ENCODE data around the gene TAOK1. TPM values are rescaled to one million over a fixed set of nuclear protein-coding genes. Genes with fewer than 3 reads are reported as not detected.
A peak's percentile ranks its signal among the peaks of the same experiment; 100 is the strongest.

Gene TAOK1
- total RNA-seq, 1 experiment from 2014 or later: 87.7 TPM

DNA sequence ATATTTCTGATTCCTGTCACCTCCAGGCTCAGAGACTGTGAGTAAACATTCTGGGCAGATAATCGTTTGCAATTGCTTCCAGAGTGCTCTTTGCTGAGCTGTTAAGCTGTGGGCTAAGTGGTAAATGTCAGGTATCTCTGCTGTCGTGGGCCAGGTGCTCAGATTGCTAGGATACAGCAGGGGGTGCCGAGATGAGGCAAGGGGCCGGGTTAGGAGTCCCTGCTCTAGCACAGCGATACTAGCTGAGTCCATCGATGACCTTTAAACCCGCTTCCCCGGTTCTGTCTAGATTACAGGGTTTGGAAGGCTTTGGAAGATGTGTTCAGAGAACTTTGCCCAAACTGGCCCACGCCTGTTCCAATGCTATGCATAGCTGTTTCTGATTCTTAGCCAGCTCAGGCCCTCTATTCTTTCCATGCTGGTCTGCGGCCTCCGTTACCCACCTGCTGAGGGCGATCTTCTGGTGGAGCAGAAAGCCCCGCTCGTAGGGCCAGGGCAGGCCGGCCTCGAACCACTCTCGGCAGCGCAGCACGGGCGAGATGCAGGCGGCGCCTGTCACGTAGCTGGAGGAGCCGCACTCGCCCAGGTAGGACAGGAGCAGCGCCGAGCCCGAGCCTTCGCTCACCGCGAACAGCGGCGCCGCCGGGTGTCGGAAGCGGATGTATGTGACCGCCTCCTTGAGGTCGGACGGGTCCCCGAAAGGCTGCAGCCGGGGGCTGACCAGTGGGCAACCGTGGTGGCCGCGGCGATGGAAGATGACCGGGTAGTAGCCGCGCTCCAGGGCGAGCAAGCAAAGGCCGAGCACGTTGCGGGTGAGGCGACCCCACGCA is 175.7 kb downstream of the TAOK1 start:
- ChIA-PET POLR2A (interaction anchor here (0.5 kb wide), 1 partner anchor 131 kb away, joined by 3 read pairs; no protein-coding TSS in a partner anchor), CTCF (interaction anchor here (0.6 to 3.4 kb wide), 9 partner anchors 9 to 527 kb away, joined by 3 to 28 read pairs (median 4); partner anchors contain the start of gene ANKRD13B)
- Mint-ChIP-seq H3K4me3 (ENCODE audit: unreplicated experiment) (peak overlapping the region; percentile 97), H3K27ac (ENCODE audit: unreplicated experiment) (peak overlapping the region; percentile 75), H3K4me1 (ENCODE audit: low read depth, unreplicated experiment) (peaks cover 5% of the 10 kb centered on the region), H3K27me3 (ENCODE audit: insufficient read depth, unreplicated experiment) (no peaks in the 10 kb centered on the region), H3K36me3 (ENCODE audit: insufficient read depth, unreplicated experiment) (peaks cover 24% of the 10 kb centered on the region), H3K9me3 (ENCODE audit: unreplicated experiment) (no peaks in the 10 kb centered on the region)
- TSS peak; percentile 11 for BruUV-seq (replicated peaks)
- Histone ChIP-seq H3K9me3 (no peaks in the 10 kb centered on the region), H3K4me1 (peaks cover 10% of the 10 kb centered on the region; the same call in 1 of the 2 replicates), H3K27me3 (replicated peaks; ENCODE audit: control insufficient read depth, insufficient read depth, low read length) (no peaks in the 10 kb centered on the region), H3K4me3 (ENCODE audit: low read depth, low read length) (peak overlapping the region; percentile 87), H3K36me3 (ENCODE audit: control insufficient read depth, insufficient read depth, low read length) (no peaks in the 10 kb centered on the region; the same call in 1 of the 2 replicates)
- peak; percentile 65 to 72 for DNase-seq
- TF ChIP-seq, protein P1, sequence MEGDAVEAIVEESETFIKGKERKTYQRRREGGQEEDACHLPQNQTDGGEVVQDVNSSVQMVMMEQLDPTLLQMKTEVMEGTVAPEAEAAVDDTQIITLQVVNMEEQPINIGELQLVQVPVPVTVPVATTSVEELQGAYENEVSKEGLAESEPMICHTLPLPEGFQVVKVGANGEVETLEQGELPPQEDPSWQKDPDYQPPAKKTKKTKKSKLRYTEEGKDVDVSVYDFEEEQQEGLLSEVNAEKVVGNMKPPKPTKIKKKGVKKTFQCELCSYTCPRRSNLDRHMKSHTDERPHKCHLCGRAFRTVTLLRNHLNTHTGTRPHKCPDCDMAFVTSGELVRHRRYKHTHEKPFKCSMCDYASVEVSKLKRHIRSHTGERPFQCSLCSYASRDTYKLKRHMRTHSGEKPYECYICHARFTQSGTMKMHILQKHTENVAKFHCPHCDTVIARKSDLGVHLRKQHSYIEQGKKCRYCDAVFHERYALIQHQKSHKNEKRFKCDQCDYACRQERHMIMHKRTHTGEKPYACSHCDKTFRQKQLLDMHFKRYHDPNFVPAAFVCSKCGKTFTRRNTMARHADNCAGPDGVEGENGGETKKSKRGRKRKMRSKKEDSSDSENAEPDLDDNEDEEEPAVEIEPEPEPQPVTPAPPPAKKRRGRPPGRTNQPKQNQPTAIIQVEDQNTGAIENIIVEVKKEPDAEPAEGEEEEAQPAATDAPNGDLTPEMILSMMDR (IDR thresholded peaks at IDR 0.05; ENCODE audit: insufficient read depth in 1 of 2, low read depth in 1 of 2, low read length in 1 of 2, severe bottlenecking in 1 of 2, unreplicated experiment in 1 of 2): peak; percentile 16 to 36
- intact Hi-C loops (cut with micrococcal nuclease; ENCODE audit: unreplicated experiment): loop anchor here (1.0 kb wide), 1 partner anchor 10 kb away; no protein-coding TSS in a partner anchor

DNA sequence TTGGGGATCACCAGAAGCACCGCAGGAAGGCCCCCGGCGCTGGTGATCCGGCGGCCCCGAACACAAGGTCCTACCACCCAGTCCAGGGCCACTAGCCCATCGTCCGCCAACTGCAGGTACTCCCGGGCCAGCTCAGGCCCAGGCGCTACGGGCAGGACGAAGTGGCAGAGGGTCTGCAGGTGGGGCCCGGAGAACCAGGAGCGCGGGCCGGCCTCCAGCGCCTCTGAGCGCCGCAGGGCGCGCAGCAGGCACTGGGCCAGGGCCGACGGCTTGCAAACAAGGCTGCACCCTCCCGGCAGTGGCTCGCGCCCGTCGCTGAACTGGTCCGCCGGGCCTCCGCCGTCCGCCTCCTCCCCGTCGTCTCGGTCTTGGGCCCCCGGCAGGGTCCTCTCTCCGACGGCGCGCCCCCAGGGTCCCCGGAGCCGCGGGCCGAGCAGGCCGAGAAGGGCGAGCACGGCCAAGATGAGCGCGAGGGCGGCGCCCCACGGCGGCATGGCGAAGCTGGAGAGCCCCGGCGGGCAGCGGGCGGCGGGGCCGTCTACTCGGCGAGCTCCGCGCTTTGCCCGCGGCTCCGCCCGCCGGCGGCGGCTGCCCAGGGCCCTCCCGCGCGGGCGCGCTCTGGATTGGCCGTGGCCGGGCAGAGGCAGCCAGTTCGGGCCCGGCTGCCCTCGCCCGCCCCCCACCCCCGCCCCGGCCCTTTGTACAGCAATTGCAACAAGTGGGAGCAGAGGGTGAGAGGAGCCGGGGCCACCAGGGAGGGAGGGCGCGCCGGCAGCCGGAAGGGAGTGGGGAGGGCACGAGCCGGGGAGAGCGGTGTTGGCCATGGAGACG is 176.5 kb downstream of the TAOK1 start, which contains the start of gene ABHD15:
TSS of gene ABHD15 (minus strand) at position 565 of the 831 bp plus-strand sequence. CDS start at position 494, 71 bp downstream.
- ChIA-PET CTCF (interaction anchor here (0.6 to 3.4 kb wide), 12 partner anchors 8 to 1016 kb away, joined by 3 to 28 read pairs (median 4); partner anchors contain the start of gene ANKRD13B), POLR2A (interaction anchor here (0.5 to 1.0 kb wide), 3 partner anchors 11 to 132 kb away, joined by 3 to 6 read pairs (median 4); no protein-coding TSS in a partner anchor)
- Histone ChIP-seq H3K4me3 (ENCODE audit: low read depth, low read length) (peak within 1 kb of the TSS; percentile 87), H3K4me1 (peaks cover 10% of the 10 kb centered on the region; the same call in 1 of the 2 replicates), H3K9me3 (no peaks in the 10 kb centered on the region), H3K36me3 (ENCODE audit: control insufficient read depth, insufficient read depth, low read length) (no peaks in the 10 kb centered on the region; the same call in 1 of the 2 replicates), H3K27me3 (replicated peaks; ENCODE audit: control insufficient read depth, insufficient read depth, low read length) (no peaks in the 10 kb centered on the region)
- no TSS peak for BruUV-seq (replicated peaks)
- Mint-ChIP-seq H3K36me3 (ENCODE audit: insufficient read depth, unreplicated experiment) (peaks cover 25% of the 10 kb centered on the region), H3K4me1 (ENCODE audit: low read depth, unreplicated experiment) (peaks cover 6% of the 10 kb centered on the region), H3K9me3 (ENCODE audit: unreplicated experiment) (no peaks in the 10 kb centered on the region), H3K27ac (ENCODE audit: unreplicated experiment) (peak within 1 kb of the TSS; percentile 85), H3K27me3 (ENCODE audit: insufficient read depth, unreplicated experiment) (no peaks in the 10 kb centered on the region), H3K4me3 (ENCODE audit: unreplicated experiment) (peak within 1 kb of the TSS; percentile 97)
- TF ChIP-seq, protein P1 (IDR thresholded peaks at IDR 0.05; ENCODE audit: insufficient read depth in 1 of 2, low read depth in 1 of 2, low read length in 1 of 2, severe bottlenecking in 1 of 2, unreplicated experiment in 1 of 2): no peak
- peak; percentile 75 to 83 for DNase-seq
- intact Hi-C loops (cut with micrococcal nuclease; ENCODE audit: unreplicated experiment): loop anchor here (1.0 kb wide), 1 partner anchor 10 kb away; no protein-coding TSS in a partner anchor

DNA sequence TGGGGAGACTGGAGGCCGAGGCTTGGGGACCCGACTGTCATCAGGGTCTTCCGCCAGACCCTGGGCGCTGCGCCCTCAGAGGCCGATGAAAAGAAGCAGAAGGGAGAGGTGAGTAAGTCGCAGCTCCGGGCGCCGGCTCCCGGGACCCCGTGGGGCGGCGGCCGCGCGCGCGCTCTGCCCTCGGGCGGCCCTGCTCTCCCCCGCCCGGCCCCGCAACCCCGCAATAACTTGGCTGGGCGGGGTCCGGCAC is 177.1 kb downstream of the TAOK1 start:
- Mint-ChIP-seq H3K27ac (ENCODE audit: unreplicated experiment) (peak overlapping the region; percentile 85), H3K27me3 (ENCODE audit: insufficient read depth, unreplicated experiment) (no peaks in the 10 kb centered on the region)

More for the DNA sequence above, 177.1 kb downstream of the TAOK1 start:
- peak overlapping the region; percentile 97 for H3K4me3 Mint-ChIP-seq (ENCODE audit: unreplicated experiment)
- ChIA-PET POLR2A (interaction anchor here (1.0 kb wide), 2 partner anchors 11 to 21 kb away, joined by 4 to 6 read pairs; no protein-coding TSS in a partner anchor), CTCF (interaction anchor here (0.6 to 3.4 kb wide), 7 partner anchors 11 to 388 kb away, joined by 3 to 28 read pairs (median 7); partner anchors contain the start of gene ANKRD13B)
- peak in 1 of 2 experiments; percentile 55 for DNase-seq
- BruUV-seq (replicated peaks): no TSS peak
- Histone ChIP-seq H3K4me3 (ENCODE audit: low read depth, low read length) (peak overlapping the region; percentile 87), H3K4me1 (peaks cover 10% of the 10 kb centered on the region; the same call in 1 of the 2 replicates), H3K27me3 (replicated peaks; ENCODE audit: control insufficient read depth, insufficient read depth, low read length) (no peaks in the 10 kb centered on the region), H3K36me3 (ENCODE audit: control insufficient read depth, insufficient read depth, low read length) (no peaks in the 10 kb centered on the region), H3K9me3 (no peaks in the 10 kb centered on the region)
- H3K36me3 Mint-ChIP-seq (ENCODE audit: insufficient read depth, unreplicated experiment): peaks cover 25% of the 10 kb centered on the region
- H3K9me3 Mint-ChIP-seq (ENCODE audit: unreplicated experiment): no peaks in the 10 kb centered on the region
- H3K4me1 Mint-ChIP-seq (ENCODE audit: low read depth, unreplicated experiment): peaks cover 6% of the 10 kb centered on the region
- intact Hi-C loops (cut with micrococcal nuclease; ENCODE audit: unreplicated experiment): no loop called here
- TF ChIP-seq, protein P1 (IDR thresholded peaks at IDR 0.05; ENCODE audit: insufficient read depth in 1 of 2, low read depth in 1 of 2, low read length in 1 of 2, severe bottlenecking in 1 of 2, unreplicated experiment in 1 of 2): no peak
